SU-DHL-6 (cell line): ENCODE measurements around the gene RNF157.

Source experiments
- EZH2phosphoT487 ChIP-seq: fragments of 200-600 bp; sonication (generic), shearing (Covaris generic); conservative IDR thresholded peaks from 2 replicates; pipeline ENCODE4 v1.6.1; 2018; ENCODE audit warnings: mild to moderate bottlenecking, antibody characterized with exemption, low read length, moderate library complexity, mixed read lengths
- TF ChIP-seq, protein P1 (sequence below): fragments of 200-600 bp; sonication (generic); IDR thresholded peaks from one replicate; pipeline ENCODE4 v1.5.1; 2017; ENCODE audit warnings: antibody characterized with exemption, mild to moderate bottlenecking, low read length, moderate library complexity; ENCODE audit not compliant: insufficient read depth, poor library complexity, severe bottlenecking

DNA sequence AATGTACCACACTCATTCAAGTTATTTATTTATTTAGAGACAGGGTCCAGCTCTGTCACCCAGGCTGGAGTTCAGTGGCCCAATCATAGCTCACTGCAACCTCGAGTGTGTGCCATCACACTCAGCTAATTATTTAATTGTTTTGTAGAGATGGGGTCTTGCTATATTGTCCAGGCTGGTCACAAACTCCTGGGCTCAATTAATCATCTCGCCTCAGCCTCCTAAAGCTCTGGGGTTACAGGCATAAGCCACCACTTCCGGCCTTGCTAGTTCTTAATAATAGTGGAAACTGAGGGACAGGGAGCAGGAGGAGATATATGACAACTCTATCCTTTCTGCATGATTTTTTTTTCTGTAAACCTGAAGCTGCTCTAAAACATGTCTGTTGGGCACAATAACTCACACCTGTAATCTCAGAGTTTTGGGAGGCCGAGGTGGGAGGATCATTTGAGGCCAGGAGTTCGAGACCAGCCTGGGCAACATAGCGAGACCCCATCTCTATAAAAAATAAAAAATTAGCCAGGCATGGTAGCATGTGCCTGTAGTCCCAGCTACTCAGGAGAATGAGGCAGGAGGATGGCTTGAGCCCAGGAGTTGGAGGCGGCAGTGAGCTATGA, 125.0 kb downstream of the RNF157 start:
- TF ChIP-seq, protein P1, sequence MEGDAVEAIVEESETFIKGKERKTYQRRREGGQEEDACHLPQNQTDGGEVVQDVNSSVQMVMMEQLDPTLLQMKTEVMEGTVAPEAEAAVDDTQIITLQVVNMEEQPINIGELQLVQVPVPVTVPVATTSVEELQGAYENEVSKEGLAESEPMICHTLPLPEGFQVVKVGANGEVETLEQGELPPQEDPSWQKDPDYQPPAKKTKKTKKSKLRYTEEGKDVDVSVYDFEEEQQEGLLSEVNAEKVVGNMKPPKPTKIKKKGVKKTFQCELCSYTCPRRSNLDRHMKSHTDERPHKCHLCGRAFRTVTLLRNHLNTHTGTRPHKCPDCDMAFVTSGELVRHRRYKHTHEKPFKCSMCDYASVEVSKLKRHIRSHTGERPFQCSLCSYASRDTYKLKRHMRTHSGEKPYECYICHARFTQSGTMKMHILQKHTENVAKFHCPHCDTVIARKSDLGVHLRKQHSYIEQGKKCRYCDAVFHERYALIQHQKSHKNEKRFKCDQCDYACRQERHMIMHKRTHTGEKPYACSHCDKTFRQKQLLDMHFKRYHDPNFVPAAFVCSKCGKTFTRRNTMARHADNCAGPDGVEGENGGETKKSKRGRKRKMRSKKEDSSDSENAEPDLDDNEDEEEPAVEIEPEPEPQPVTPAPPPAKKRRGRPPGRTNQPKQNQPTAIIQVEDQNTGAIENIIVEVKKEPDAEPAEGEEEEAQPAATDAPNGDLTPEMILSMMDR = no peak
- no peak for TF ChIP-seq EZH2phosphoT487
